Upper lobe of left lung (tissue), 4 donors: Measurements from ENCODE around the gene COA5.

Experiments used
- POLR2A ChIP-seq, 4 donors: fragments of 450-650 bp; IDR thresholded peaks; one replicate each; pipeline ENCODE4 v1.5.1; 2016 to 2017; ENCODE audit warnings: antibody characterized with exemption in 4 of 4, mild to moderate bottlenecking in 2 of 4
- TF ChIP-seq, protein P1 (sequence below), 6 experiments: fragments of 450-650 bp in 4 of 6; fragments of 200-600 bp in 2 of 6; sonication (generic) in 2 of 6; IDR thresholded peaks; one replicate each; pipeline ENCODE4 v1.5.1; 2016 to 2019; ENCODE audit warnings: antibody characterized with exemption in 6 of 6

GRCh38 chr2:98577313-98577712 is 31.0 kb downstream of the COA5 start:
- TF ChIP-seq, protein P1, sequence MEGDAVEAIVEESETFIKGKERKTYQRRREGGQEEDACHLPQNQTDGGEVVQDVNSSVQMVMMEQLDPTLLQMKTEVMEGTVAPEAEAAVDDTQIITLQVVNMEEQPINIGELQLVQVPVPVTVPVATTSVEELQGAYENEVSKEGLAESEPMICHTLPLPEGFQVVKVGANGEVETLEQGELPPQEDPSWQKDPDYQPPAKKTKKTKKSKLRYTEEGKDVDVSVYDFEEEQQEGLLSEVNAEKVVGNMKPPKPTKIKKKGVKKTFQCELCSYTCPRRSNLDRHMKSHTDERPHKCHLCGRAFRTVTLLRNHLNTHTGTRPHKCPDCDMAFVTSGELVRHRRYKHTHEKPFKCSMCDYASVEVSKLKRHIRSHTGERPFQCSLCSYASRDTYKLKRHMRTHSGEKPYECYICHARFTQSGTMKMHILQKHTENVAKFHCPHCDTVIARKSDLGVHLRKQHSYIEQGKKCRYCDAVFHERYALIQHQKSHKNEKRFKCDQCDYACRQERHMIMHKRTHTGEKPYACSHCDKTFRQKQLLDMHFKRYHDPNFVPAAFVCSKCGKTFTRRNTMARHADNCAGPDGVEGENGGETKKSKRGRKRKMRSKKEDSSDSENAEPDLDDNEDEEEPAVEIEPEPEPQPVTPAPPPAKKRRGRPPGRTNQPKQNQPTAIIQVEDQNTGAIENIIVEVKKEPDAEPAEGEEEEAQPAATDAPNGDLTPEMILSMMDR (IDR thresholded peaks at IDR 0.05): no peak
- no peak for TF ChIP-seq POLR2A (IDR thresholded peaks at IDR 0.05)
